ENCODE measurements around the gene TXK. TPM values are rescaled to one million over a fixed set of nuclear protein-coding genes. Genes with fewer than 3 reads are reported as not detected.

The TXK gene
- polyA plus RNA-seq, 2 donors: 0.61 to 2.3 TPM

DNA sequence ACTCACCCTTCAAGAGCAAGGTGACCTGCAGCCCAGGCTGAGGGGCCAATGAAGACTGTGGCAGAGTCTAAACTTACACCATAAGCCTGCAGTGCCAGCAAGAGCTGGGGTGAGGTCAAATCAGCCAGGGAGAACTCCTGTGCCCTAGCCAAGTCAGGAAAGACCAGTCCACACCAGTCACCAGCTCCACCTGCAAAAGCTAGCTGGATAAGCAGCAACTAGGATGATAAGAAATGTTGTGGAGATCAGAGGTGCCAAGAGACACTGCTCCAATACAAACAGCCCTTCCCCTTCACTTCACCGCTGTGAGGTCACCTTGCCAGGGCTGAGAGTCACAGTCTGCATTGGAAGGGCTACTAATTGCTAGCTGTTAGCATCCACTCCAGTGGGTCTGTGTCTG is 86.2 kb downstream of the TXK start:
- 60 to 61% methylated on average over 1 of the region's 1 CpG for WGBS, 2 donors
- H3K4me3 ChIP-seq (ENCODE audit: low read depth in 1 of 2, low read length in 2 of 2): no peak overlapping the region
- no peaks in the 10 kb centered on the region for H3K36me3 ChIP-seq (ENCODE audit: control insufficient read depth in 2 of 2, insufficient read depth in 2 of 2, low read length in 1 of 2)
- peaks cover 0 to 3% of the 10 kb centered on the region in 2 donors for H3K4me1 ChIP-seq (ENCODE audit: control insufficient read depth in 2 of 2, insufficient read depth in 2 of 2, low read length in 1 of 2)
- H3K27me3 ChIP-seq (ENCODE audit: control insufficient read depth in 1 of 2, insufficient read depth in 2 of 2, low read length in 2 of 2): no peaks in the 10 kb centered on the region
- no peak overlapping the region for H3K27ac ChIP-seq (ENCODE audit: low read depth in 2 of 2, low read length in 1 of 2)
- H3K9me3 ChIP-seq (ENCODE audit: control insufficient read depth in 2 of 2, insufficient read depth in 1 of 2, low read depth in 1 of 2, low read length in 1 of 2): no peaks in the 10 kb centered on the region

DNA sequence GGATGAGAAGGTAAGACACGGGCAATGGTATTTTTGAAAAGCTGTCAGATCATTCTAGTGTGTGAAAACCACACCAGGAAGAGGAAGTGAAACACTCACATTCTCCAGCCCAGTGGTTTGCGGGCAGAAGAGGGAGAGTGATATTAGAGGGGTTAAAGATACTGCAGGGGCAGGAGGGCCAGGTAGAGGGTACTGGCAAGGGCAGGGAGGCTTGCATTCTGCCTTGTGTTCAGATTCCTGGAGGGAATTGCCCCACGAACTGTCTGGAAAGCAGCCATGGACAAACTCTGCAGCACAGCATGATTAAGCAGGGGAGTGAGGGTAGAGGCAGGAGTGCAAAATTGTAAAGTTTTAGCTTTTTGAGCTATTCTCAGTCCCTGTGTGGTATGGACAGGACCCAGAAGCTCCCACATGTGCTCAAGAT is 86.6 kb downstream of the TXK start:
- 39 to 42% methylated on average over 3 of the region's 3 CpGs for WGBS, 2 donors
- Histone ChIP-seq H3K27me3 (ENCODE audit: control insufficient read depth in 1 of 2, insufficient read depth in 2 of 2, low read length in 2 of 2) (no peaks in the 10 kb centered on the region), H3K27ac (ENCODE audit: low read depth in 2 of 2, low read length in 1 of 2) (no peak overlapping the region), H3K36me3 (ENCODE audit: control insufficient read depth in 2 of 2, insufficient read depth in 2 of 2, low read length in 1 of 2) (no peaks in the 10 kb centered on the region), H3K4me3 (ENCODE audit: low read depth in 1 of 2, low read length in 2 of 2) (no peak overlapping the region), H3K4me1 (ENCODE audit: control insufficient read depth in 2 of 2, insufficient read depth in 2 of 2, low read length in 1 of 2) (peaks cover 0 to 3% of the 10 kb centered on the region in 2 donors), H3K9me3 (ENCODE audit: control insufficient read depth in 2 of 2, insufficient read depth in 1 of 2, low read depth in 1 of 2, low read length in 1 of 2) (no peaks in the 10 kb centered on the region)

DNA sequence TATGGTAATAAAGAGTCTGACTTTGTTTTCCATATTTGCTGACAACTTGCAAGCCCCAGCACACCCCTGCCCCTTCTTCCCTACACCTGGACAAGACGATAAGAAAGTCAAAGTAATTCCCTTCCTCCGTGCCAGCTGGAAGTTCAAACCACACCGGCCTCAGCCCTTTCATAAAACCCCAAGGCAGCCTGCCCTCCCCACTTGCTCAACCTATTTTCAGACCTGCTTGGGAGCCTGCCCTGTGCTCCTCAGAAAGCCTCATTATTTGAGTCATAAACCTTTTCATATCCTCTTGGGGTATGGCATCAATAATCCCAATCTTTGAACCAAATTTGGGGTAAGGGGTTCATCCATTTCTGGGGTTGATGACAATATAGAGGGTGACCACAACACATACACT is 88.0 kb downstream of the TXK start:
- H3K4me3 ChIP-seq (ENCODE audit: low read depth in 1 of 2, low read length in 2 of 2): no peak overlapping the region
- no peaks in the 10 kb centered on the region for H3K9me3 ChIP-seq (ENCODE audit: control insufficient read depth in 2 of 2, insufficient read depth in 1 of 2, low read depth in 1 of 2, low read length in 1 of 2)
- no peak overlapping the region for H3K27ac ChIP-seq (ENCODE audit: low read depth in 2 of 2, low read length in 1 of 2)
- no peaks in the 10 kb centered on the region for H3K36me3 ChIP-seq (ENCODE audit: control insufficient read depth in 2 of 2, insufficient read depth in 2 of 2, low read length in 1 of 2)
- H3K27me3 ChIP-seq (ENCODE audit: control insufficient read depth in 1 of 2, insufficient read depth in 2 of 2, low read length in 2 of 2): no peaks in the 10 kb centered on the region
- WGBS, 2 donors: 37 to 51% methylated on average over 3 of the region's 3 CpGs
- H3K4me1 ChIP-seq (ENCODE audit: control insufficient read depth in 2 of 2, insufficient read depth in 2 of 2, low read length in 1 of 2): peaks cover 0 to 3% of the 10 kb centered on the region in 2 donors

DNA sequence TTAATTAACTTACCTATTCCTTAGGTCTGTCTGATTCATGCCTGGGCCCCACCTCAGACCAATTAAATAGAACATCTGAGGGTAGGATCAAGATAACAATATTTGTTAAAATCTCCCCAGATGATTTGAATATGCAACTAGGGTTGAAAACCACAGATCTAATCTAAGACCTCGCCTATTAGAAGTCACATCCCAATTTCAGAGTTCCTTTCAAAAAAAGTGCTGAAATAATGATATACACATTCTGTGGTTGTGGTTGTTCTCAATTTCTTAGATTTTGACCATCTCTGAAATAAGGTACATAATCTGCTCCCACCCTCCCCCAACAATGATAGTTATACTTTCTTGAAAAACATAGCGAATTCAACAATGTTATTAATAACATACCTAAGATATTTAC is 89.8 kb downstream of the TXK start:
- H3K27ac ChIP-seq (ENCODE audit: low read depth in 2 of 2, low read length in 1 of 2): no peak overlapping the region
- no peaks in the 10 kb centered on the region for H3K36me3 ChIP-seq (ENCODE audit: control insufficient read depth in 2 of 2, insufficient read depth in 2 of 2, low read length in 1 of 2)
- H3K27me3 ChIP-seq (ENCODE audit: control insufficient read depth in 1 of 2, insufficient read depth in 2 of 2, low read length in 2 of 2): no peaks in the 10 kb centered on the region
- WGBS, 2 donors: 77 to 80% methylated on average over 2 of the region's 2 CpGs
- no peak overlapping the region for H3K4me3 ChIP-seq (ENCODE audit: low read depth in 1 of 2, low read length in 2 of 2)
- H3K9me3 ChIP-seq (ENCODE audit: control insufficient read depth in 2 of 2, insufficient read depth in 1 of 2, low read depth in 1 of 2, low read length in 1 of 2): no peaks in the 10 kb centered on the region
- peaks cover 0 to 3% of the 10 kb centered on the region in 2 donors for H3K4me1 ChIP-seq (ENCODE audit: control insufficient read depth in 2 of 2, insufficient read depth in 2 of 2, low read length in 1 of 2)

DNA sequence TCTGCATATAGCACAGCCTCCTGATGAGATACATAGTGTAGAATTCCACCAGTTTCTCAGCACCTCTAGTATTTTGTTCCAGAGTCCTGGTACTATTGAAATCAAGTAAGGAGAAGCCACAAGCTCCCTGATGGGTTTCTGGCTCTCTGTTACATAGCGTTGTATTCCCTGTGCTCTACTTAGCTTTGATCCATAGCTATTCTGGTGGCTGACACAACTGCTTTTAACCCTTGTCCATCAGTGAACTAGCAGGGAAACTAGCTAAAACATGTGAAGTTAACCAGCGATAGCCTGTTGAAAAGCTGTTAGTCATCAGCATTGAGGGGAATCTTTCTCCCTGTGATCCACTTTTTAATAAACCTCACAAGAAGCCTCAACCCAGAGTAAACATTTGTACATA is 90.5 kb downstream of the TXK start:
- Histone ChIP-seq H3K4me3 (ENCODE audit: low read depth in 1 of 2, low read length in 2 of 2) (no peak overlapping the region), H3K9me3 (ENCODE audit: control insufficient read depth in 2 of 2, insufficient read depth in 1 of 2, low read depth in 1 of 2, low read length in 1 of 2) (no peaks in the 10 kb centered on the region), H3K27me3 (ENCODE audit: control insufficient read depth in 1 of 2, insufficient read depth in 2 of 2, low read length in 2 of 2) (no peaks in the 10 kb centered on the region), H3K27ac (ENCODE audit: low read depth in 2 of 2, low read length in 1 of 2) (no peak overlapping the region), H3K36me3 (ENCODE audit: control insufficient read depth in 2 of 2, insufficient read depth in 2 of 2, low read length in 1 of 2) (no peaks in the 10 kb centered on the region), H3K4me1 (ENCODE audit: control insufficient read depth in 2 of 2, insufficient read depth in 2 of 2, low read length in 1 of 2) (peaks cover 0 to 3% of the 10 kb centered on the region in 2 donors)
- 54 to 62% methylated on average over 2 of the region's 2 CpGs for whole genome bisulfite sequencing, 2 donors

DNA sequence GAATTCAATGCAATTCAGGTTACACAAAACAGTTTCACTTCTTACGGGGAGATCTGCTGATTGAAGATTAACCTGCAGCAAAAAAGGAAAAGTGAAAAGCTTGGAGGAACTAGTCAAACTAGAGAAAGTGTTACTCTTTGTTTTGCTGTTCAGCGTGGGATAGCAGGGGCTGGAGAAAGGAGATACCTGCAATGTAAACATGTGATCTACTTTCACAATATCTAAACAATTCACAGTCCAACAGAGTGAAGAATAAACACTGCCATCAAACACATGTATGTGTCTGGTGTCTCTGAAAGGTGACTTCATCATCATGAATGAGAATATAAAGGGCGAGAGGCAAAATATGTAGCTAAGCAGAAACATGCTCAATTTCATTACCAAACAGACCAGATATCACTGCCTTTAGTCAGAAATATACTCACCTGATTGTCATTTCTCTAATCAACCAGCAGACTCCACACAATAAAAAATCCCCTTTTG is 91.0 kb downstream of the TXK start:
- no peak overlapping the region for H3K4me3 ChIP-seq (ENCODE audit: low read depth in 1 of 2, low read length in 2 of 2)
- H3K27me3 ChIP-seq (ENCODE audit: control insufficient read depth in 1 of 2, insufficient read depth in 2 of 2, low read length in 2 of 2): no peaks in the 10 kb centered on the region
- H3K36me3 ChIP-seq (ENCODE audit: control insufficient read depth in 2 of 2, insufficient read depth in 2 of 2, low read length in 1 of 2): no peaks in the 10 kb centered on the region
- no peak overlapping the region for H3K27ac ChIP-seq (ENCODE audit: low read depth in 2 of 2, low read length in 1 of 2)
- 41 to 50% methylated on average over 3 of the region's 3 CpGs for WGBS, 2 donors
- no peaks in the 10 kb centered on the region for H3K9me3 ChIP-seq (ENCODE audit: control insufficient read depth in 2 of 2, insufficient read depth in 1 of 2, low read depth in 1 of 2, low read length in 1 of 2)
- peaks cover 0 to 3% of the 10 kb centered on the region in 2 donors for H3K4me1 ChIP-seq (ENCODE audit: control insufficient read depth in 2 of 2, insufficient read depth in 2 of 2, low read length in 1 of 2)

DNA sequence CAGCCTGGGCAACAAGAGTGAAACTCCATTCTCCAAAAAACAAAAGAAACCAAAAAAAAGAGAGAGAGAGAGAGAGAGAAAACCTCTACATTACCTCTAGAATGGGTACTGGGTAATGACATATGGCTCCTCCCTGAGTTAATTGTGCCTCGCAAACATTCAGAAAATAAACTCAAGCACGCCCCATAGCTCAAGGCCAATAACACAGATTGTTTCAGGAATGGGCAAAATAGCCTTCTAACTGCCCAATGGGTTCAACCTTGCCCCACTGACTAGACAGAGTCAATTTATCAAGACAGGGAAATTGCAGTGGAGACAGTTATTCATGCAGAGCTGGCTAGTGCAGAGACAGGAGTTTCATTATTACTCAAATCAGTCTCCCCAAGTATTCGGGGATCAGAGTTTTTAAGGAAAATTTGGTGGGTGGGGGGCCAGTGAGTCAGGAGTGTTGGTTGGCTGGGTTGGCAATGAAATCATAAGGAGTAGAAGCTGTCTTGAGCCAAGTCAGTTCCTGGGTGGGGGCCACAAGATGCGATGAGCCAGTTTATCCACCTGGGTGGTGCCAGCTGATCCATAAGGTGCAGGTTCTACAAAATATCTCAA is 92.4 kb downstream of the TXK start:
- H3K4me3 ChIP-seq (ENCODE audit: low read depth in 1 of 2, low read length in 2 of 2): no peak overlapping the region
- no peaks in the 10 kb centered on the region for H3K9me3 ChIP-seq (ENCODE audit: control insufficient read depth in 2 of 2, insufficient read depth in 1 of 2, low read depth in 1 of 2, low read length in 1 of 2)
- 77 to 80% methylated on average over 4 of the region's 4 CpGs for WGBS, 2 donors
- no peaks in the 10 kb centered on the region for H3K36me3 ChIP-seq (ENCODE audit: control insufficient read depth in 2 of 2, insufficient read depth in 2 of 2, low read length in 1 of 2)
- no peak overlapping the region for H3K27ac ChIP-seq (ENCODE audit: low read depth in 2 of 2, low read length in 1 of 2)
- H3K4me1 ChIP-seq (ENCODE audit: control insufficient read depth in 2 of 2, insufficient read depth in 2 of 2, low read length in 1 of 2): no peaks in the 10 kb centered on the region
- H3K27me3 ChIP-seq (ENCODE audit: control insufficient read depth in 1 of 2, insufficient read depth in 2 of 2, low read length in 2 of 2): no peaks in the 10 kb centered on the region

DNA sequence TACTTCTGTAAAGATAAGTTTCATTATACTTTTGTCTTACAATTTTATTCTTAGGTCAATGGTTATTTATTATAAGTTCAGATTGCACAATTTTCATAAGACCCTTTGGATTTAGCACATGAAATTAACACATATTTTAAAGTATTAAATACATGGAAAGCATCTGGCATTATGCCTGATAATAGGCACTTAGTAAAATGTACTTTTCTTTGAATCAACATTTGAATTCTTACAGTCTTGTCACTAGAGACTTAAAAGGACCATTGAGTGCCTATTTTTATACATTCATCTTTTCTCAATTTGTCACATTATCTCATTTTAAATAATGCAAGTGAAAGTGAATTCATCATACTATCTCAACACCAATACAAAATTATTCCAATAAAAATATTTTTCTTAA is 94.5 kb downstream of the TXK start:
- Histone ChIP-seq H3K4me3 (ENCODE audit: low read depth in 1 of 2, low read length in 2 of 2) (no peak overlapping the region), H3K9me3 (ENCODE audit: control insufficient read depth in 2 of 2, insufficient read depth in 1 of 2, low read depth in 1 of 2, low read length in 1 of 2) (no peaks in the 10 kb centered on the region), H3K4me1 (ENCODE audit: control insufficient read depth in 2 of 2, insufficient read depth in 2 of 2, low read length in 1 of 2) (no peaks in the 10 kb centered on the region), H3K27me3 (ENCODE audit: control insufficient read depth in 1 of 2, insufficient read depth in 2 of 2, low read length in 2 of 2) (no peaks in the 10 kb centered on the region), H3K27ac (ENCODE audit: low read depth in 2 of 2, low read length in 1 of 2) (no peak overlapping the region), H3K36me3 (ENCODE audit: control insufficient read depth in 2 of 2, insufficient read depth in 2 of 2, low read length in 1 of 2) (no peaks in the 10 kb centered on the region)

DNA sequence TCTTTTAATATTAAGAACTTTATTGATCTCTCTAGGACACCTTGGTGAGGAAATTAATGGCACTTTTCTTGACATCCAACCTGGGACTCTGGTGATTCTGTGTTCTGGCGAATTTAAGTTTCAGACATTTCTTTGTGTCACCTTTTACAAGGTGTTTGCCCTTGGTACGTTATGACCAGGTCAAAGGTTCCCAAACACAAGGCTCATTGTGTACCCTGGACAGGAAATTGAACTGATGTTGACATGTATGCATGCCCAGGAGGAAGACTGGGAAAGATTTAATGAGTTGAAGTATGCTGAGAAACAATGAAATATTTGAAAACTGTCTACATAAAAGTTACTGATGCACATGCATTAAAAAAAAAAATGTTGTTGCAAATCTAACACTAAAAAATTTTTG is 95.4 kb downstream of the TXK start:
- H3K27ac ChIP-seq (ENCODE audit: low read depth in 2 of 2, low read length in 1 of 2): no peak overlapping the region
- no peaks in the 10 kb centered on the region for H3K27me3 ChIP-seq (ENCODE audit: control insufficient read depth in 1 of 2, insufficient read depth in 2 of 2, low read length in 2 of 2)
- H3K4me1 ChIP-seq (ENCODE audit: control insufficient read depth in 2 of 2, insufficient read depth in 2 of 2, low read length in 1 of 2): no peaks in the 10 kb centered on the region
- WGBS, 2 donors: 15 to 21% methylated on average over 2 of the region's 2 CpGs
- H3K4me3 ChIP-seq (ENCODE audit: low read depth in 1 of 2, low read length in 2 of 2): no peak overlapping the region
- H3K36me3 ChIP-seq (ENCODE audit: control insufficient read depth in 2 of 2, insufficient read depth in 2 of 2, low read length in 1 of 2): no peaks in the 10 kb centered on the region
- no peaks in the 10 kb centered on the region for H3K9me3 ChIP-seq (ENCODE audit: control insufficient read depth in 2 of 2, insufficient read depth in 1 of 2, low read depth in 1 of 2, low read length in 1 of 2)

DNA sequence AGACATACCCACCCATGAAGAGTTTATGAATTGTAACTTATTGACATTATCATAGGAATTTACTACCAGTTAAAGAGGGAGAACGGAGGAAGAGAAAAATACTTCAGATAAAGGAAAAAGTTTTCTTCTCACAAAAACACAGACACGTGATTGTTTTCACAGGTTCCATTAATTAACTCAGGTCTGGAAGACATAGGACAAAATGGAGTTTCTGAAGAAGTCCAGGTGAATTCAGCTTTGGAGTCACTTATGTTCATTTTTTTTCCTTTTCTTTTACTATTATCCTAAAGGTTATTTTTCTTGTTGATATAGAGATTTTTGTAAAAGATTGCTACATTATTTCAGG is 97.0 kb downstream of the TXK start:
- no peak overlapping the region for H3K4me3 ChIP-seq (ENCODE audit: low read depth in 1 of 2, low read length in 2 of 2)

More for the DNA sequence above, 97.0 kb downstream of the TXK start:
- H3K27me3 ChIP-seq (ENCODE audit: control insufficient read depth in 1 of 2, insufficient read depth in 2 of 2, low read length in 2 of 2): no peaks in the 10 kb centered on the region
- no peaks in the 10 kb centered on the region for H3K36me3 ChIP-seq (ENCODE audit: control insufficient read depth in 2 of 2, insufficient read depth in 2 of 2, low read length in 1 of 2)
- no peaks in the 10 kb centered on the region for H3K4me1 ChIP-seq (ENCODE audit: control insufficient read depth in 2 of 2, insufficient read depth in 2 of 2, low read length in 1 of 2)
- 75 to 81% methylated on average over 2 of the region's 2 CpGs for WGBS, 2 donors
- H3K27ac ChIP-seq (ENCODE audit: low read depth in 2 of 2, low read length in 1 of 2): no peak overlapping the region
- H3K9me3 ChIP-seq (ENCODE audit: control insufficient read depth in 2 of 2, insufficient read depth in 1 of 2, low read depth in 1 of 2, low read length in 1 of 2): no peaks in the 10 kb centered on the region
